DLD1 (cell line): ENCODE data around the gene SECISBP2L.

Experiments used
- in situ Hi-C: cut with HindIII; loops from 2 replicates; pipeline ENCODE4 v1.10.0; 2017; ENCODE audit warnings: low sequenced_read_pairs

Gene SECISBP2L

DNA sequence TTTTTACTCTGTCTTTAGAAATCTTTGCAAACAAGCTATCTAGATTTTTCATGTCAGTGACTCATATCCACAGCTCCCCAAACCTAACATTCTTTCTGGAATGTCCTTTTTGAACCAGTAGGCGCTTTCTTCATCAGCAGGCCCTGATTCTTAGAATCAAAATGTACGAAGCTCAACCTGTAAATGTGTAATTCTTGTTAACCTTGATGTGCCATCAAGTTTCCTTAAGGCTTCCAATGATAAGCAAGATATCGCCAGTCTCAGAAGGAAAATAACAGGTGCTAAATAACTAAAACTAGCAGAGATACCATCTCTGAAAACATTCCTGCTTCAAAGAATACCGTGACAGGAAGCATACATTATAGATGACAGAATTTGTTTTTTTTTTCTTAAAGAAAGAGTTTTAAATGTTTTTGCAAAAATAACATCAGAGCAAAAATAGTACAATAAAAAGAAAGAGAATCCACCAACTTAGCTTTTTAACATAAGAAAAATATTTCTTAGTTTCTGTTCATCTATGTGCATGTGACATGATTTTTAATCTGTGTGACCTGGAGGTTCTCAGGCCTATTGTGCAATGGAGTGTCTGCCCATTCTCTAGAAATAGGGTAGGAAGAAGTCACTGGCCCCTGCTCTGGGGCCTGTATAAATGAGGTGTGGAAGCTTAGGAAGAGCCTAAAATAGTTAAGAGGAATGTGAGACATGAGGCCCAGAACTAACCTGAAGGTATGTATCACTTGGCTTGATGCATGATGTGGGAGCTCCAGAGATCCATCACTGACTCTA, 14.7 kb upstream of the SECISBP2L start:
- in situ Hi-C loops = no loop called here

DNA sequence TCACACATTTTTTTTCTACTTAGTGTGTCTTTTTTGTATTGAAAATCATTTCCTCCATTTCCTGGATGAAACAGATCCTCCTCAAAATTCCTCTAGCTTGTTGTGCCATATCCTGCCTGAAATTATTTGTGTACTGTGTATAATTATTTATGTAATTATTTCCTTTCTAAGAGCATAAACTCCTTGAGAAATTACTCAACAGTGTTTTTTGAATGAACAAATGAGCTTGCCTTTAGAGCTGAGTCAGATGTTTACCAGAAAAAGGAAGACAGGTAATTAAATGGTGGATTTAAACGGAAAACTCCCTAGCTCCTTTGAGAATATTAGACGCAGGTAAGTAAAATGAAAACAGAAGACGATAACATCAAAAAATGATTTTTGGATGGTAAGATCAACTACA, 13.2 kb upstream of the SECISBP2L start:
- in situ Hi-C loops = no loop called here

DNA sequence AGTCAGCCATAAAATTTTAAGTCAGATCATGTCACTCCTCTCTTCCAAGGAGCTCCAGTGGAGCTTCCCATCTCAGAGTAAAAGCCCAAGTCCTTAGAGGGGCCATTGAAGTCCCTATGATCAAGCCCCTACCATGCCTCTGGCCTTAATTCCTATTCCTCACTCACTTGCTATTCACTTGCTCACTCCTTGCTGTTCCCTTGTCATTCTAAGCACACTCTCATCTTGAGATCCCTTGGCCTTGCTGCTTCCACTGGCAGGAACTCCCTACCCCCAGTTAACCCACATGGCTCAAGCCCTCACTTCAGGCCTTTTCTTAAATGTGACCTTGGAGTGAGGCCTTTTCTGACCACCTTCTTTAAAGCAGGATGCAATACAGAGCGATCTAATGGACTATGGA, 12.3 kb upstream of the SECISBP2L start:
- in situ Hi-C loops = no loop called here

DNA sequence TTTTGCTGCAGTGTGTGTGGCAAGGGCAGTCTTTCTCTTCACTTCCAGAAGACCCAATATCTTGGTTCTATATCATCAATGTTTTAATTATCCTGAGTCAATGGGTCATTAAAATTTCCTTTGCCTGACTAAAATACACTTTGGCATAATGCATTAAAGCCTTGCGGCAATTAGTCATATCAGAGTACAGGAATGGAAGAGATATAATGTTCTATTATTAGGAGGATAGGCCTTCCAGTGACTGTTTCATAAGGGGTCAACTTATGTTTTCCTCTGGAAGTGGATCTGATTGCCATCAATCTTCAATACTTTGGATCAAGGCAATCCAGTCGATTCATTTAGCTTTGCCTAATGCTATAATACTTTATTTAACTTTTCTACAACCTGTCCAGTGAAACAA, 9.4 kb upstream of the SECISBP2L start:
- in situ Hi-C loops = no loop called here

DNA sequence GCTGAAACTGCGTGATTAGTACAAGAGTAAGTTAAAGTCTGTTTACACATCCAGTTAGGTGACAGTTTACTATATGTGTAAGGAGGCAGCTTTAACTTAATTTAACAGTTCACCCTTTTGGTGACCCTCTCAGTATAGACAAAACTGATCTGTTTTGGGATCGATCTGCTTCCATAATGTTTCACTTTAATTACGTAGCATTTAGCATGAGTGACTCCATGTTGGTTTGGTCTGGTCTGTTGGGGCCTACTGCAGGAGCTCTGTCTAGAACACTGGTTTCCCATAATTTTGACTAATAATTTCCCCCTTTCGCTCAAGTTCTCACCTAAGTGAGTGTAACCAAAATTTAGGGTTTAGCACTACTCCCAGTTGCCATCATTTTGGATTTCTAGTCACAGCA, 6.4 kb upstream of the SECISBP2L start:
- in situ Hi-C loops = no loop called here

DNA sequence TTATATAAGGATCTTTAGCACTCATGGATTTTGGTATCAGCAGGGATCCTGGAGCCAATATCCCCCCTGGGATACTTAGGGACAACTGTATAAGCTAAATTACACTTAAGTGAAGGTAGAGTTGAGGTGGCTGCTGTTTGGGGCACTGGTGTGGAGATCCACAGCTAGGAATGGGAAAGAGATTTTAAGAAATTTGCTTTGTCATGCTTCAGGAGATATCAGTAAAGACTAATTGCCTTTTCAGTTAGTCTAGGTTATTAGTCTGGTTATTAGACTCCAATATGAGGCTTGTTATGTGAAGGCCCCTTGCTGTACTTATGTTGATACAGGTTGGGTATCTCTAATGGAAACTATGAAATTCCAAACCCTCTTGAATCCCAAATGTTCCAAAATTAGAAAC, 1.2 kb upstream of the SECISBP2L start:
- in situ Hi-C loops = no loop called here

DNA sequence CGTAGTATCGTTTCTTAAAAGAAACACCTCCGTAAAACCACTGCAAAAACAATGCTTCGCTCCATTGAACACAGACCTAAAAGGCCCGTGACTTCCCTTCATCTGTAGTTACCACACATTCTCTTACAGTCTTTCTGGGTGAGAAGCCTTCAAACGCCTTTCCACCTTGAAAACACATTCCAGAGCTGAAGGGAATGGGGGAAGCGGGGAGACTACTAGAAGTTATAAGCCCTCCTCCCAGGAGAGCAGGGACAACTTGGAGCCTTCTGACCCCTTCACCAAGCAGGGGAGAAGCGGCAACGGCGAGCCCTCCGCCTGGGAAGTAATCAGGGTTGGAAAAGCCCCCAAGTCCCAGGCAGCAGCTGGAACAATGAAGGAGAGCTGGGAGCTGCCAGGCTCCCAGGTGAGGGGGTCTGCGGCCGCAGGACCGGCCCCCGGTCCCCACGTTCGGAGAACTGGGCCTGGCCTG, 461 bp downstream of the SECISBP2L start:
- in situ Hi-C loops = no loop called here

DNA sequence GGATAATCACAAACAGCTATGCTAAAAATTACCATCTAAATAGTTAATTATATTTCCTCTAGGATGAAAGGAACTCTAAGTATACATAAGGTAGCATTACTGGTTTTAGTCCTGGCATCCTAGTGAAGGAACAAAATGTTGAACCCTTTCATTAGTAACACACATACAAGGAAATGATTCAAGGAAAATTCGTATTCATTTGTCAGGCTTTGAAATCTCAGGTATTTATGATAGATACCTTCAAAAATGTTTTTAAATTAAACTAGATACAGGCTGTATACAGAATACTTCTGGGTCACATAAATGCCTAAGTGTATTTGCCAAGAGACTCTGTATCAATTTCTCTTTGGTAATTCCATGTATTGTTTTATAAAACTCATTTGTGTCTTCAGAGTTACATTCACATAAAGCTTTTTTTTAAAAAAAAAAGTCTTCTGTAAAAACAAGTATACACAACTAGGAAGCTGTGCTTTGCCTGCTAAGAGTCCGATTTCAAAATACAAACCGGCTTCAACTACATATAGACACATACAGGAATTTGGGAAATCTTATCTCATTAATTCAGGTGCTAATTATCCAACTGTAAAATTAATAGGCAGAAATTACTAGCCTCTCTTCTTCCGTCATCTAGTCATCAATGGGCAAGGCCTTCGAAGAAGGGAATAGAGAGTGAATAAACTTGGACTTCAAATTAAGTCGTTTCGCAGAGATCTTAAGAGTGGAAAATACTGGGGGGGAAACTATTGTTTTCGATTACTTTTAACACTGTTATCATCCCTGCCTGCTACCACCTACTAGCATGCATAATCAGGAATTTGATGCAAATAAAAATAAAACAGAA, 1.3 kb downstream of the SECISBP2L start:
- in situ Hi-C loops = no loop called here

DNA sequence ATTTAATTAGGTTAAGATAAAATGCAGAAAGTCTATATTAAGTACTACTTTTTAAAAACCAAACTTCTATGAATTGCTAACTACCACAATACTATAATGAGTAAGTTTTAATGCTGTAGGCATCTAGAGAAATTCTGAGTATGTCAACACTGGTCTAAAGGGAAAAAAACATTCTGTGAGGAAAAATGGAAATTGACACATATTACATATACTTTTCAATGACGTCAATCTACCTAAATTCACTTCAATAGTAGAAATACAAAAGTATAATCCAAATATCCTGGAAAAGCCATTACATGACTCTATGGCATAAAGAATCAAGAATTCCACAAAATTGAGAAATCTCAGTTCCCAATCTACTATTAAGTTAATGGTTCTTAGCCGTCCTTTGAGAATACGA, 2.2 kb downstream of the SECISBP2L start:
- in situ Hi-C loops = no loop called here

DNA sequence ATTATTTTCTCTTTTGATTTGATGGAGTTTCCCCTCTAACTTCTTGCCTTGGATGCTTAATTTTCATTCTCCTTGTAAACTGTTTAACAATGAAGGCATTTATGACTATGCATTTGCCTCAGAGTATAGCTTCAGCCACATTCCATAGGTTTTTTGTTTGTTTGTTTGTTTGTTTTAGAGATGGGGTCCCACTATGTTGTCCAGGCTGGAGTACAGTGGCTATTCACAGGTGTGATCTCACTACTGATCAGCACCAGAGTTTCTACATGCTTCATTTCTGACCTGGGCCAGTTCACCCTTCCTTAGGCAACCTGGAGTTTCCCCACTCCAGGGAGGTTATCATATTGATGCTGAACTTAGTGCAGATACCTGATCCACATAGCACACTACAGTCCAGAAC, 4.1 kb downstream of the SECISBP2L start:
- in situ Hi-C loops = no loop called here

DNA sequence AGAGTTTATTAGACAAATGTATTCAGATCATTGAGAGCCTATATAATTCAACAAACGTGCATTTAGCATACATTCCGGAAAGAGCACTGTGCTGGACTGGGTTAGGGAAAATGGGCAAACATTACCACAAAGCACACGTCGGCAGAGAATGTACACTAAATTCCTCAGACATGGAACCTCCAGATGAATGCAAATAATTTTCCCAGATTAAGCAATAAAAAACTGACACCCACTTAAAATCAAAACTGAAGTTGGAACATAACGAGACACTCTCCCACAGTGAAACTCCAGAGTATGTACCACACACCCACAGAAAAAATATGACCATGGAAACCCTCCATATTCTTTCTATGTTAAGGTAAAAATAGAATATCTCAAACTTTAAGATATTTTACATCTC, 4.8 kb downstream of the SECISBP2L start:
- in situ Hi-C loops = no loop called here

DNA sequence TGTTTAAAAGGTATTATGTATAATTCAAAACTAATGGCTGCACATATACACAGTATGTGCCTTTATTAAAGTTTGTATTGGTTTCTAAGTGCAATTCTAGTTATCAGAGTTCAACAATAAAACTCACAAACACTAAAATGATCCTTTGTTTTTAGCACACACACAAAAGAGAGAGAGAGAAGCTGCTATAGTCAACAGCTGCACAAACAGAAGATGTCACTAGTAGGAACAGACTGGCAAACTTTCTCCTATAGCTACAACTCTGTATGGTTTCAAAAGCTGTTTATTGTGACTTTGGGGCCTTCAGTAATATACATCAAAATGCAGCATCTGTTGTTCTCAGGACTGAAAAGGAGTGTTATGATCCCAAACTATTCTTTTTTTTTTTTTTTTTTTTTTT, 6.1 kb downstream of the SECISBP2L start:
- in situ Hi-C loops = no loop called here

DNA sequence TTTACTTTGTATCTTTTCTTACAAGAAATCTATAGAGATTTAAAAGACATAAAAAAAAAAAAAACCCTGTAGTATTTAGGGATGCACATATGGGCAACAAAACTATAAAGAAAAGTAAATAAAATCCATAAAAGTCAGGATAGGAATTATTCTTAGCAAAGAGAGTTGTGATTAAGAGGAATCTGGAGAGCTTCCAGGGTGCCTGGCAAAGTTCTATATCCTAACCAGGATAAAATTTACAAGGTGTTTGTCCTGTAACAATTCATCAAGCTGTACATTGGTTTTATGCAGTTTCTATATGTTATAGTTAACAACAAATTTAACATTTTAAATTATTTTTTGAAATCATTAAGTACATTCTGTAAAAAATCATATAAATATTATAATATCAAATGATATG, 7.9 kb downstream of the SECISBP2L start:
- in situ Hi-C loops = no loop called here

DNA sequence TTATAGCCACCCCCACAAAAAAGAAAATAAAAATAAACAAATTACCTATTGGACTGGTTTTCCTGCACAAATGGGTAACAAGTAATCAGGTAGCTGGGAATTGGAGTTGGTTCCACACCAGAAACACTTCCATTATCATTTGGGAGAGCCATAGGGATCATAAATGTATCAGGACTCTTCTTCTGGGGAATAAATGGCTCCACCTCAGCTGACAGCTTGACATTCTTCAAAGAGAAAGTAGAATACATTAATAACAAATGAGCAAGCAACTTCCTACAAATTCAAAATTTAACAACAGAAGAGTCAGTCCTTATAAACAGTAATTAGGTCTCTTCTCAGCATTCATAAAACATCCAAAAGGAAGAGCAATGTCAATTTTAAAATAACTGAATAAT, 8.7 kb downstream of the SECISBP2L start:
- in situ Hi-C loops = no loop called here

DNA sequence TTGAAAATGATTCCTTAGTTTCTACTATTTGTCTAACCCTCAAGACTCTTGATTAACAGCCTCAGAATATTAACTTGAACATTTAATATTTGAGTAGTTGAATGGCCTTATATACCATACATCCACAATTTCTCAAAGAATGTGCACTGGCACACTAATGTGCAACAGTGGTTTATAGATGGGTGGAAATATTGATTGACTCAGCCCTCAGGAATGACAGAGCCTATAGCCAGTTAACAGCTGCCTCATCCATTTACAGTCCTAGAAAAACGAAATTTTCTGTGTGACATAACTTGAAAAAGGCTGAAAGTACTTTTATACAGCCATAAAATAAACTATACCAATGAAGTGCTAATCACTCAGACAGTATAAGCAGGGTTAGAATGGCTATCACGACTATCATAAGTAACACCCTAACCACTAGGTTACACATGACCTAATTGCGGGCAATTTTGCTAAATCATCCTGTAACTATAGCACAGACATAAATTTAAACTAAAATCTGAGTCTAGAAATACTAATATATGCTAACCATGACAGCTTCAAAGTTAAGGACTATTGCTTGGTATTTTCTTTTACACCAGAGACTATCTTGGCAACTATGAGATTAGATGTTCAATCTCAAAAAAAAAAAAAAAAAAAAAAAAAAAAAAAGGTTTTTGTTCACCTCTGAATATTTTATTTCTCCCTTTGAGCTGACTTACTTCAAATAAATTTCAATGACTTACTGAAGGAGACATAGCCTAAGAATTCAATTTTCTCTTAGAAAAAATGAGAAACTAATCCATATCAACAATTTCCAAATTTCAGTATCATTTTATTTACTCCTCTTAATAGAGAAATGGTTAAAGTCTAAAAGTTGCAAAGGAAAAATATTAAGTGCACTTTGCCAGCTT, 9.3 kb downstream of the SECISBP2L start:
- in situ Hi-C loops = no loop called here

DNA sequence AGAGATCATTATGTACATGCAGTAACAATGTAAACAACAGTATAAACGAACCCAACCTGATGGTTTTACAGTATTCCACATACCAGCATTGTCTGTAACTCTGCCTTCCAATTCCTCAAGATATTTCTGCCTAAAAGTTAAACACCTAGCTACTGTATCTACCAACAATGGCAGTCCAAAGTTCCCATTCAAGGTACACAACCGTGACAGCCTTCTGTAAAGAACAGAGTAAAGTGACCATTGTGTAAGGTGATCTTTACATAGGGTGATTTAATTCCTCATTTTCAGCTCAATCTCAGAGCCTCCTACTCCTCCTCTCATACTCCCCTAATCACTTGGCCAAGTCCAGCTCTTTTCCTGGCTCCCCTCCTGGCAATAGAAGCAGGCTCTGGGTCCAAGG, 10.4 kb downstream of the SECISBP2L start:
- in situ Hi-C loops = no loop called here

DNA sequence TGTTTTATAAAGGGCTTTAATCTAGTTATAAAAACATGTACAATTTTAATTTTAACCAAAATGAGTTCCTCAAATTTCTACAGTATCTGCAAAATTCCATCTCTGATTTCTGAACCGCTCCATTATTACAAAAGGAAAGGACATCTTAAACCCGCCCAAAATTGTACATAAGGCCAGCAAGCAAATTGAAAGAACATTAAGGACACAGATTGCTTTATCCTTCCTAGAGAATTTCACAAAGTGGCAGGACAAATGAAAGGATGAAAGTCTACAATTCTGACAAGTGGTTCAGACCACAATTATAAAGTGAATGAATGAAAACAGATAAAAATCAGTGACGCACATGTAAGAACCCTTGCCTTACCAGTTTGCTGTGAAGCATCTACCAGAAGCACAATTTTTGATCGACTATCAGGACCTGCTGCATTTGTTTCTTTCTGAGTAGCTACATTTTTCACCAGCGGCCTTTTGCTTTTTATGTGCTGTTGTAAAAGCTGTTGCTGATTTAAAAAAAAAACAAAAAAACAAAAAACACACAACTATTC, 13.6 kb downstream of the SECISBP2L start:
- in situ Hi-C loops = no loop called here

DNA sequence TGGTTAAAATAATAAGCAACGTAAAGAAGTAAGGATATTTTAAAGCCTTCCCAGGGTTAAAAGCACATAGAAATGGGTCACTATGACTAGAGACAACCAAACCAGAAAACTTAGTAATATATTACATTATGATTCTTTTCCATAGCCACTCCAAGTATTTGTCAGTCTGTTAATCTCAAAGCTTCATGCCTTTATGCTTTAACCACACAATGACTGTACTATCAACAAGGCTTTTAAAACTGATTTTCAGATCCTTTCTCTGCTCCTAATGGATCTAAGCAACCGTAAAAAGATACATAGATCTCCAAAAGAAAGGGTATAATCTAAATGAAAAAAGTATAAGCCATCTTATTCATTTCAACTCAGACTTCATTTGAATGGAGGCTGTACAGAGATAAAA, 14.4 kb downstream of the SECISBP2L start:
- in situ Hi-C loops = no loop called here

DNA sequence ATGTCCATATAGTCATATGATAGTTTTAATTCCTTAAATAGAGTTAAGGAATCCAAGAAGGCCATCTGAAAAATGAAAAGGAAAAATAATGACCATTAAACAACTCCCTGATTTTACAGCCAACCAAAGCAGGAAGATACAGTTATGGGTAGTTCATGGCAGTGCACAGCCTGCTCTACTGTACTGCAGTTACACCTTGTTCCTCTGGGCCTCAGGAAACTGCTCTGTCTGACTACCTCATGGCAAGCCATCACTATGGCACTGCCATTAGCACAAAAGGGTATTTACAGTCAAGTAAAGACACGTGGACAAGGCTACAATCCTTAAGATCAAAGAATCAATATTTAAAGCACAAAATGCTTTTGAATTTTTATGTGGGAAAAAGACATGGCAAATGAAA, 19.5 kb downstream of the SECISBP2L start:
- in situ Hi-C loops = no loop called here

DNA sequence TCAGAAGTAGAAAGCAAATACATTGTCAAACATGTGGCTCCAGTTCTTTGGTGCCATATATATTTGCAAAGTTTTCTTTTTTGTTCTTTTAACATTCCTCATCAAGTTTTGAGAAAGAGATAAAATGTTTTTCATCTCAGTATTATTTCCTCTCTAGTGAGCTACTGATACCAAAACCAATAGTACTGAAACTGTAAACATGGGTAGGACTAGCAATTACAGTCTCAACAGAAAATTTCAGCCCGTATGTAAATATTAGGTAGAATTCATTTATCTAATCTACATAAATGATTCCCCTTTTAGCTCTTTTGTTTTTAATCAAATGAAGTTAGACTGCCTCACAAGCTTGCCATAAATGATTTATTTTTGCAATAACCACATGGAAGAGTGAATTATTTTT, 21.4 kb downstream of the SECISBP2L start:
- in situ Hi-C loops = no loop called here

DNA sequence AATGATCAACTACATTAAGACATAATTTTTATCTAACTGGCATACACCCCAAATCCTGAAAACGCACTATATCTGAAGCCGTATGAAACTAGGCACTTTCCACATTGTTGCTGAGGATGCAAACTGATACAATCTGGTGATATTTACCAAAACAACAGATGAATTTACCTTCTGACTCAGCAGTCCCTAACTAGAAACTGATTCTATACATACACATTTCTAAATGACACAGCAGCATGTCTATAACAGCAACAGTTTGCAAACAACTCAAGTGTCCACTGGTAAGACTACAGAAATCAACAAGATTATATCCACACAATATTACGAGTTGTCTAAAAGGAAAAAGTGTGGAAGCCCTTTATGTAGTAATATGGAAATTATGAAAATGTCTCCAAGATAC, 22.9 kb downstream of the SECISBP2L start:
- in situ Hi-C loops = no loop called here
